NCI-H460 (cell line): ENCODE results near the gene CKM. TPM values are rescaled to one million over a fixed set of nuclear protein-coding genes. Genes with fewer than 3 reads are reported as not detected.
A peak's percentile ranks its signal among the peaks of the same experiment; 100 is the strongest.

ENCODE experiments used
- DNase-seq: peaks from one replicate; pipeline ENCODE4 v3.0.0-alpha.2; 2016; ENCODE audit warnings: low read depth; ENCODE audit errors: extremely low read depth
- polyA plus RNA-seq: library from polyadenylated mRNA; depleted of rRNA; stranded (reverse); fragments of >200 nt; gene quantifications from 2 replicates; pipeline ENCODE4 v1.2.3, GENCODE V29; 2014; cell fraction: nucleus; rRNA removed
- total RNA-seq: library from RNA; depleted of rRNA; stranded (reverse); fragments of >200 nt; shearing (Covaris generic); gene quantifications from 2 replicates; pipeline ENCODE4 v1.2.3, GENCODE V29; 2014; rRNA removed

Gene CKM
- total RNA-seq: 0.14 TPM in 1 of 2 replicates, not detected in the other
- polyA plus RNA-seq: not detected in 2 replicates

DNA sequence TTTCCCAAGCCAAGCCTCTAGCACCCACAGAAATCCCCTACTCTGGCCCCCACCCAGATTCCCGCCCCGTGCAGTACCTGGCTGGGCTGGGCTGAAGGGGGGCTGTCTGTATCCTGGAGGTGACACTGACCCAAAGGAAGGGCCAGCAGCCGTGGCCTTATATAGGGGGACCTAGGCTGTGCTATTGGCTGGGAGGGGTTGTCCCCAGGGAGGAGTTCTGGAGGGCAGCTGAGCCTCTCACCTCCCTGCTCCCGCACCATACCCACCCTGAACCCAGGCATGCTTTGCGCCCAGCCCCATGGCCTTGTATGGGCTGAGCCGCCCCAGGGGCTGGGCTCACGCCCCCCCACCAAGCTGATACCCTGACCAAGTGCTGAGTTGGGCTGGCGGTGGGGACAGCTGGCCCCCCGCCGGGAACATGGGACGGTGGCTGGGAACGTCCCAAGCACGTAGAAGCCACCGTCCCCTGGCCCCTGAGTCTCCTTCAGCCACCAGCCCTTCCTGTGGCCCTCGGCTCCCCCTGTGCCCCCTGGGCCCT is at the start of gene CKM:
Gene CKM (minus strand): TSS at position 132 of the 538 bp plus-strand sequence. CDS start 3,162 bp downstream, outside the sequence.
- no peak for DNase-seq

DNA sequence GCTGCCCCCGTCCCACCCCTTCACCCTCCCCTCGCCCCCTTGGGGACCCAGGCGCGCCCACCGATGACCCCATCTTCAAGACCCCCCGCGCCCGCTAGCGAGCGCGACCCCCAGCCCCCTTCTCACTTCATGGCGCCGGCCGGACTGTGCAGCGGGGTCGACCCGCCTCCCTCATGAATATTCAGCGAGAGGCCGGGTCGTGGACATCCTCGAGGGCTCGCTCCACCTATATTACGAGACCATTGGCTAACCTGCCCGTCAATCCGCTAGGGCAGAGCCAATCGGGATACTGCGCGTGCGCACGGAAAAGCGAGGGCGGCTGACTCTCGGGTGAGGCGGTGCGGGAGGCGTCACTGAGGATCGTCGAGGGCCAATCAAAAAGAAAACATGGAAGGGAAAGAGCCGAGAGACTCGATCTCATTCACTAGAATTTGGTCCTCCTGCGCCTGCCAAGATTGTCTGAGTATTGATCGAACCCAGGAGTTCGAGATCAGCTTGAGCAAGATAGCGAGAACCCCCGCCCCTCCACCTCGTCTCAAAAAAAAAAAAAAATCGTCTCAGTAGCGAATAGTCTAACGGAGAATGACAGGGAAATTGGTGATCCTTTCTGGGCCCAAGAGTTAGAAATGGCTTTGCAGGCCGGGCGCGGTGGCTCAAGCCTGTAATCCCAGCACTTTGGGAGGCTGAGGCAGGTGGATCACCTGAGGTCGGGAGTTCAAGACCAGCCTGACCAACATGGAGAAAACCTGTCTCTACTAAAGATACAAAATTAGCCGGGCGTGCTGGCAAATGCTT is 47.9 kb upstream of the CKM start, which contains the start of gene ERCC2:
Gene ERCC2 (minus strand): TSS at position 164 of the 795 bp plus-strand sequence. CDS start 33 bp downstream, at position 131.
- peak; percentile 96 for DNase-seq

DNA sequence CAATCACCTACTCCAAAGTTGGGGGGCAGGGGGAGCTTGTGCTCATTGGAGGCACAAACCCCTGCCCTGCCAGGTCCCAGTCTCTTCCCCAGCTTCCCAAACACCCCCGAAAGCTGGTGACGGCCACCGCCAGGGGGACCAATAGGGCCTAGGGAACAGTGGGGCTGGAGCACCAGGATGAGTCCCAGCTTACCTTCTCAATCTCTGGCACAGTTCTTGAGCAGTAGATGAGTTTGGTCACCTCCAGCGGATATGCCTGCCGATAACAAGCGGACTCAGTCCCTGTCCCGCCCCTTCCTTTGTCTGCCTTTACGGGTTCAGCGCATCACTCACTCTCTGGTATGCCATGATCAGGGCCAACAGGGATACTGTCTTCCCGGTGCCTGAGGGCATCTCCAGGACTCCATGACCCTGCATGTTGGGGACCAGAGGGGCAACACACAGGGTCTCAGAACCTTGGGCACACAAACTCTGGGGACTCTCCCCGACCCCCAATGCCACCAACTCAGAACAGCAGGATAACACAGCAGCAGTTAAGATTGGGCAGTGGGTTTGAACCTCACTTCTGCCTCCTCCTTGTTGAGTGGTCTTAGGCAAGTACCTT is 46.2 kb upstream of the CKM start:
- no peak for DNase-seq

DNA sequence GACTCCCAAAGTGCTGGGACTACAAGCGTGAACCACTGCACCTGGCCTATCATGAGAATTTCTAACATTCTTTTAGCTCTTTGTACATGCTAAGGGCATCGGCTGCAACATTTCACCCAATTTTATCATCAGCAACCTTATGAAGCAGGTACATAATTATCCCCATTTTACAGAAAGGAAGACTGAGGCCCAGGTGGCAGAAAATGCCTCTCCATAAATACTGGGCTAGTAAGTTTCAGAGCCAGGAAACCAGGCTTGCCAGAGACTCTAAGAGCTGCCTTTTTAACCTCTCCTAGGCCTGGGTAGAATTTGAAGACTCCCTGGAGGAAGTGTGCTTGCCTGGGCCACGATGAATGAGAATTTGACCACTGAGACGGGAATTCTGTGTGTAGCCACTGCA is 45.5 kb upstream of the CKM start:
- no peak for DNase-seq

DNA sequence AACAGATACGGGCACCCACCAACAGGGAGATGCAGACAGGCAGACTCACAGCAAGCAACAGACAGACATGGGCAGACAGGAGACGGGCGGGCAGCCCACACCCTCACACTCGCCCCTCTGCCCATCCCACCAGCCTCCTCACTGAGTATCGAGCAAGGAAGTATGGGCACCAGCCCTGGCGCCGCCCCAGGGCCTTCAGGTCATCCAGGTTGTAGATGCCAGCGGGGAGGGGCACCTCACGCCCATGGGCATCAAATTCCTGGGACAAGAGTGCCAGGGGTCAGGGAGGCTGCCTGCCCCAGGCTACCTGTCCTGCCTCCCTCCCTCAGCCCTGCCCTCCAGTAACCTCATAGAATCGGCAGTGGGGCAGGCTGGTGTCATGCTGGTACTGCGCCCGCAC is 42.0 kb upstream of the CKM start:
- no peak for DNase-seq

DNA sequence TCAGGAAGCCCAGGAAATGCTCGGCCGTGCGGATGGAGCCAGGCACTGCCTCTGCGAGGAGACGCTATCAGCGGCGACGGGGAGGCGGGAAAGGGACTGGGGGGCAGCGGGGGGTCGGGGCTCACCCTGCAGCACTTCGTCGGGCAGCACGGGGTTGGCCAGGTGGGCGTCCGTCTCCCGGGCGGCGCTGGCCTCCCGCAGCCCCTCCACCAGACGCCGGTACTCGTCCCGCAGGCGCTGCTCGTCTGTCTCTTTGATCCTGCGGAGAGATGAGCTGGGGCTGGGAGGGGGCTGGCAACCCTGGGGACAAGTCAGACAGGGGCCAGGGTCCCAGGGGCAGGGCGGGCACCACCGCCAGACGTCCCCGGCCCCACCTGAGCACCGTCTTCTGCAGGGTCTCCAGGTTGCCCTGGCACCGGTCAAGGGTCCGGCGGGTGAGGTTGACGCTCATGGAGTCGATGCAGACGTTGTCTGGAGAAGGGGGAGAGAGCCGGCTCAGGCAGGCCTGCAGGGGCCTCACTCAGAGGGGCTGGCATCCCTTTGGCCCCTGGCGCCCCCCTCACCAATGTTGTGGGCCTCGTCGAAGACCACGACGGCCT is 41.3 kb upstream of the CKM start:
- DNase-seq: no peak

DNA sequence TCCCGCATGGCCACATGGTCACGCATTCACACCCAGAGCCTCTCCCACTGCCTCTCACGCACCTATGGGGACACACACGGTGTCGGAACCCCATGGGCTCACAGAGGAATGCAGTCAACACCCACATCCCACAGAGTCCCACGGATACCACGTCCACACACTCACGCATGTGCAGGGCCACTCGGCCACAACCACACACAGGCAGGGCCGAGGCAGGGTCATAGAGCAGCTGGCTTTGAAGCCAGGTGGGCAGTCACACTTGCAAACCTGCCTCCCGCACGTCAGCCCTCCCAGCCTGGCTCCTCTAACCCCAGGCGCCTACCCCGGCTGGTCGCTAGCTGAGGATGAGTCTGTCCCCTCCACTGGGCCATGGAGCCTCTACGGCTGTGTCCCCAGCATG is 39.6 kb upstream of the CKM start:
- DNase-seq: no peak

DNA sequence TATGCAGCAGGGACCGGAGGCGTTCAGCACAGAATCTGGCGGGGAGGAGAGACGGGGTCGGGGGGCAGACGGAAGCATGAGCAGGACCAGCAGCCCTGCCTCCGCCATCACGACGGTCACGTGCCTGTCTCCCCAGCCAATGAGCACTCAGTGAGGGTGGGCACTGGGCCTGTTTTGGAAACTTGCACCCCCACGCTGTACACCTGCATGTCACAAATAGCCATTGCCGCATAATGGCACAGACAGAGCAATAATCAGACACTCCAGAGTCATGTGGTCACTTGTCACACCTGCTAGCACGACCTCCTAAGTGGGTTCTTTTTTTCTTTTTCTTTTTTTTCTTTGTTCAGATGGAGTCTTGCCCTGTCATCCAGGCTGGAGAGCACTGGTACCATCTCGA is 38.9 kb upstream of the CKM start:
- DNase-seq: no peak

DNA sequence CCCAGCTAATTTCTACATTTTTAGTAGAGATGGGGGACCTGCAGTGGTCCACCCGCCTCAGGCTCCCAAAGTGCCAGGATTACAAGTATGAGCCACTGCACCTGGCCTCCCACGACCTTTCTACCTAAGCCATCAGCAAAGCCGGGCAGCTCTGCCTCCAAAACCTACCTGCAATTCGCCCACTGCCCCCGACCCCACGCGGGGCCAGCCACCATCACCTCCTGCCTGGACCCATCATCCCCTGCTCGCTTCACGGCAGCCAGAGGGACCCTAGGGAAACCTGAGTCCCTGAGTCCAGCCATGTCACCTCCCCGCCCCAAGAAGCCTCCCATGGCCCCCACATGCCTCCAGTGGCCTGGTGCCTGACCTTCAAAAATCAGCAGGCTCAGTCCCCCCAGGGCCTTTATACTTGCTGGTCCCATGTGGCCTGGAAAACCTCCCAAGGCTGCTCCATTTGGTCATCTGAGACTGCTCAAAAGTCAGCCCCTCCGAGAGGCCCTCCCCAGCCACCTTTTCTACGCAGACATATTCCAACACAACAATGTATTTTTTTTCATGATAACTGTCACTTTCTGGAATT is 35.6 kb upstream of the CKM start:
- no peak for DNase-seq

DNA sequence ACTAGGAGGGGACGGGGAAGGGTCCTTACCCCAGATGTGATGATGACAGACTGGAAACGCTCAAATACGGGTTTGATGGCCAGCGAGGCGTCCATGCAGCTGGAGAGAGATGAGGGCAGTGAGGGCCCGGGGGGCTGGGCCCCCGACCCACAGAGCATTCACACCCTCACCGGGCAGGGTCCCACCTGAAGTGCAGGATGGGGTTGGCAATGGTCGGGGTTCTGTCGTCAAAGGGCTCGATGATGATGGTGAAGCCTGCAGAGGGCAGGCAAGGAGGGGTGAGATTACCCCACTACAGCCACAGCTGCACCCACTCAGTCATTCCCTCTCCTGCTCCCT is 34.7 kb upstream of the CKM start:
- DNase-seq: no peak

DNA sequence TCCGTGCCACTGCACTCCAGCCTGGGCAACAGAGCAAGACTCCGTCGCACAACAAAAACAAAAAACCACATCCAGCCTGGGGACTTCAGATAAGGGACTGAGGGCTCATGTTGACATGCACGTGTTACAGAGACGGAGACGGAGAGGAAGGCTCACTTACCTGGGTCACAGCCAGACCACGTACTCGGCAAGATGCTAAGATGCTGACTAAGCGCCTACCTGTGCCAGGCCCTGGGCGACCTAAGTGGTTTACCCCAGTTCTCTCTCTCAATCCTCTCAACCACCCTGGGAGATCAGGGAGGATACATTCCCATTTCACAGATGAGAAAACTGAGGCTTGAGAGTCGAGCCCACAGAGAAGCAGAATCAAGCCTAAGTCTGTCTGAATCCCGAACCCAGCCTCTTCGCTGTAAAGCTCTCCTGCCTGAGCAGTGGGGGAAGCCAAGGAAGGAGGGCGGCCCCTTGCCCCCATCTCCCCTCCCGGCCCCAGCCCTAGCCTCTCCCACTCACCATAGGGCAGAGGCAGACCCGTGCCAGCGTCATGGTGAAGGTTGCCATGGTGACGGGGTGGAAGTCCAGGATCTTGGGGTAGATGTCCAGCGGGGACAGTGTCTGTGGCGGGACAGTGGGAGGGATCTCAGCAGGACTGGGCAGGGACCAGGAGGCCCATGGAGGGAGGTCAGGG is 34.2 kb upstream of the CKM start:
- no peak for DNase-seq

DNA sequence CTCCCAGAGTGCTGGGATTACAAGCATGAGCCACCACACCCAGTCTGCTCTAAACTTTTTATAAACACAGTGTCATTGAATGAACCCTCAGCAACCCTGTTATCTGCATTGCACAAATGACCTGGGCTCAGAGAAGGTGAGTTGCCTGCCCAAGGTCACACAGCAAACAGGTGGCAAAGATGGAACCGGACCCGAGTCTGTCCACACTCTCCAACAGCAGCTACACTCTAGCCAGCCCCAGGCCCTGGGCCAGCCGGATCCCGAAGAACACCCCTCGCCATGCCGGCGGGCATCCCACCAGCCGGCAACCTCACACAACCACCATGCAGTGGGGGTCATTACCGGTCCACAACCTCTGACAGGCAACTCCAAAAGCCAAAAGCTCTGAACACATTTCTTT is 33.2 kb upstream of the CKM start:
- DNase-seq: no peak

DNA sequence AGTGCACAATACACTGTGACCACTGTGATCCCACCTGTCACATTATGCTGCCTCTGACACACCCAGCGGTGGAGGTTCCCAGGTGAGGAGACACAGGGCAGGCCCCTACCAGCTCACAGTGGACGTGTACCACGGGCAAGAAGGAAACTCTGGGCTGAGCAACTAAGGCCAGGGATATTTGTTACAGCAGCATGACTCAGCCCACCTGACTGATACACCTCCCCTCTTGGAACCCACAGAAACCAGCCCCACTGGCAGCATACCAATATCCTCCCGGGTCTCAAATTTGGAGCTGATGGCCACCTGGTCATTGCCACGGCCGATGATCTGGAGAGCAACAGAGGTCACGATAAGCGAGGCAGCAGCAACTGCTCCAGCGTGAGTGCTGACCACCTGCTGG is 32.7 kb upstream of the CKM start:
- DNase-seq: no peak

DNA sequence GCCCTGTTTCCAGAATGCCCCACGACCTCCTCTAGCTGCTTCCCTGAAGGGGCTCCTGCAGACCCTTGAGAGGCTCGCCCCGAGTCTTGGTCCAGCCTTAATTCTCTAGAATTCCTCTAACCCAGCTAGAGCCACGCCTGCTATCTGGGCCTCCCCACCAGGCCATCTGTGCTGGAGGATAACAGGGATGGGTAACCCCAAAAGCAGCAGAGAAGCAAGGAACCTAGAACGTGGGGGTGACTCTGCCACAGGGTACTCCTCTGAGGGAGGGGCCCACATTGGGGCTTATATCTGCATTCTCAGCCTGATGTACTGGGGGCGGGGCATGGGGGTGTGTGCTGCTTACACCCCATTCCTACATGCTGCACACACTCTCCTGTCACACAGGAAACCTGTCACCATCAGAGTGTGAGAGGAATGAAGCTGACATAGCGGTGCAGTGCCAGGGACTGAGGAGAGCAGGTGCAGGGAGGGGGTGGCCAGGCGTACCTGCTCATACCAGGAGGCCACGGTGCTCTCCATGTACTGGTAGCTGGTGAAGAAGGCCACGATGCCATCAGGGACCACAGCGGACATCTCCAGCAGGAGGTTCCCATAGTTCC is 31.7 kb upstream of the CKM start:
- no peak for DNase-seq

DNA sequence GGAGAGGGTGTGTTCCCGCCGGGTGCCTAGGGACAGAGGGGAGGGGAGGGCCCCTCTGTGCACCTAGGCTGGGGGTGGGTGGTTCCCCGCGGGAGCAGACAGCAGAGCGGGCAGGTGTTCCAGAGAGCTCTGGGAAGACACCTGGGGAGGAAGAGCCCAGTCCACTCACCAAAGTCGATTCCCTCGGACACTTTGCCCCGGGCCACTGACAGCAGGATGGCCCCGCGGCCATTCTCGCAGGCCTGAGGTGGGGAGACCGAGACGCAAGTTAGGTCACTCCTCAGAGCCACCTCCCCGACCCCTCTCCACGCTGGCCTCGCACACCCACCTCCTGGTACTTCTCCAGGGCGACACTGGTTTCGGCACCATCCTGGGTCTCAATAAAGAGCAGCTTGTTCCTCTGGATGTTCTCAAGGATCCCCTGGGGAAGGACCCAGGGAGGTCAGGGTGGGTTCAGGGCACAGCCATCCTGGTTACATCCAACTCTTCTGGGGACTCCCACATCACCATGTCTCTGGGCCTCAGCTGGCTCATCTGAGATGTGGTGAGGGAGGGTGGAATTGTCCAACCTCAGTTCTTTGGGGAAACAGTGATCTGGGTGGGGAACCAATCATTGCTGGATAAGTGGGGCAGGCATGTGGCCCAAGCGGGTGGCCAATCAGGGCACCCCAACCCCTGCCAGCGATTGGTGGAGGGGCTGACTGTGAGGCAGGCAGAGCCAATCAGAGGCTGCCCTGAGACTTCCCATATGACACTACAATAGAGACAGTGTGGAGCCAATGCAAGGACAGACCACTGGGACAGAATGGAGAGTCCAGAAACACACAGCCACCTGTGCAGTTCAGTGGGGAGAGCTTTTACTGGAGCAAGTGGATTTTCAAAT is 30.5 kb upstream of the CKM start:
- DNase-seq: no peak

DNA sequence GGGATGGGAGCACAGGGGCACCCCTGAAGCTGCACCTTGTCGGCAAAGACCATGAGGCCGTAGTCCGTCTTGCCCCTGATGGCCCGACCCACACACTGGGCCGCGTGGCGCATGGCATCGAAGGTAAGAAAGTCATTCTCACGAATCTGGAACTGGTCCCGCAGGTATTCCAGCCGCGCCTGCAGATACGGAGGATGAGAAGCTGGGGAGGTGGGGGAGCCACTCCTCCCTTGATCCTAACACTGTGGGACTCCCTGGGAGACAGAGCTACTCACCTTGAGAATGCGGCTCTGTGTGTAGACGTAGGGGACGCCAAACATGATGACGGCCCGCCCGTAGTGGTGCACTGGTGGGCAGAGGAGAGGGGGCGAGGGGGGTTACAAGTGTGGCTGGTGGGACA is 29.8 kb upstream of the CKM start:
- no peak for DNase-seq

DNA sequence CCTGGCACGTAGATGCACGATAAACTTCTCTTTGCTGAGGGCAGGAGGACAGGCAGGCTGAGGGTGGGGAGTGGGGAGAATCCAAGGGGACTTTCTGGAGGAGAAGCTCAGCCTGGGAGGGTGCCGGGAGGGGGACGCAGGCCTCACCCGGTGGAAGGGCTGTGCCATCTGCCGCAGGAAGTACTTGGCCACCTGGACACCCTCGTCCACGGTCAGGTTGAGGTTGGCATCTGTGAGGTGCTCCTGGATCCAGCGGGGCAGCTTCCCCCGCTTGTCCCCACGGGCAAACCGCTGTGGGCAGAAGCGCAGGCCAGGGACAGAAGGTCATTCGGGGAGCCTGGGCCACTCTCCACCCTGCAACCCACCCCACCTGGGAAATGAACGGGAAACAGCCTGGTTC is 29.4 kb upstream of the CKM start:
- DNase-seq: no peak

DNA sequence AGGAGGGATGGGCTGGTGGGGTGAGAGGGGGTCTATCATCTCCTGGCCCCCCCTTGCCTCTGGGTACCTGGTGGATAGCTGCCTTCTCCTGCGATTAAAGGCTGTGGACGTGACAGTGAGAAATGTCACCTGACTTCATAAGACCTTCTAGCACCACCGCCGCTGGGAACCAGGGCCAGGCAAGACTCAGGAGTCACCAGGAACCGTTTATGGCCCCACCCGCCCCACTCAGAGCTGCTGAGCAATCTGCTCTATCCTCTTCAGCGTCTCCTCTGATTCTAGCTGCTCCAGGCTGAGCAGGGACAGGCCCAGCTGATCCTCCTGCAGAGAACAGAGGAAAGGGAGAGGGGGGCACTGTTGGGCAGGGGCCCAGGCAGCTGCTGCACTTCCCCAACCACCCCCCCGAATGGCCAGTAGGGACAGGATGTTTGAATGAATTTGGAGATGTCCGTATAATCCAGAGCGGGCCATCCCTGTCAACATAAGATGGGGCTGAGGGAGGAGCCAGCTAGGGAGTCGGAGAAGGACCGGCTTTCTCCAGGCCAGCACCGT is 28.8 kb upstream of the CKM start:
- DNase-seq: no peak

DNA sequence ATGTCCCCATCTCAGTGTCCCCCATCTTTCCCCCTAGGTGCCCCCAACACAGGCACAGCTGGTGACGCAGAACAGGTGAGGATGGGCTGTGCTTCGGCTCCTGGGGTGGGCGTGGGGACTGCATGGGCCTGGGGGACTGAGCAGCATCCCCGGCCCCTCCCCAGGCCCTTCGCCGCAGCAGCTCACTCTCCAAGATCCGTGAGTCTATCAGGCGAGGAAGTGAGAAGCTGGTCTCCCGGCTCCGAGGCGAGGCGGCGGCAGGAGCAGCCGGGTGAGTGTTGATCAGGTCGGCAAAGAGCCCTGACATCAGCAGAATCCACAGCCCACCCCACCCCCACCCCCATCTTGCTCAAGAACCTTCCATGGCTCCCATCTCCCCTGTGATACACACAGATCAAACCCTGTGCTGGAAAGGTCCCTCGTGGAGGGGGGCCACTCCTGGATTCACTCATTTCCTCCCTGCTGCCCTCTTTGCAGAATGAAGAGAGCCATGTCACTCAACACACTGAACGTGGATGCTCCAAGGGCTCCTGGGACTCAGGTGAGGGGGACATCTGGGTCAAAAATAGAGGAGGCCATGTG is 27.9 kb upstream of the CKM start:
- DNase-seq: no peak
